PC-9 (cell line): ENCODE results near the gene SMPD1.

Experiments used
- EZH2 ChIP-seq: fragments of 200-600 bp; sonication (generic); IDR thresholded peaks from 2 replicates; pipeline ENCODE4 v1.8.0; 2017; ENCODE audit warnings: antibody characterized with exemption, low read depth
- TF ChIP-seq, protein P1 (sequence below): fragments of 200-600 bp; sonication (generic); conservative IDR thresholded peaks from 2 replicates; pipeline ENCODE4 v1.6.1; 2017; ENCODE audit warnings: mixed run types, antibody characterized with exemption, mild to moderate bottlenecking, moderate library complexity

DNA sequence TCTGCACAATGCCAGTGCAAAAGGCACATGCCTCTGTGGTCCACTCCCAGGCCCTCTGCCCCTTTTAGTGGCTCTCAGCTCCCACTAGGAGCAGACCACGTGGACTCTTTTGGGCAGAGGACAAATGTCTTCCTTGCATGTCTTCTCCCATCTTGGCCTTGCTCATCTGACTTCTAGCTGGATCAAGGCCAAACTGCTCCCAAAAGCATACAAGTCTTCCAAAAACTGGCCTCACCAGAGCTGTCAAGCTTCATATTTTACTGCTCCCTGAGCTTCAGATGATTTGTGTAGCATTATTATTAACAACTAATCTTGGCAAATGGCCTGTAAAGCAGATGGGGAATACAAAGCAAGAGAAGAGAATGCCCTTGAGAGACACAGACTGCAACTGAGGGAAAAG, 6.9 kb downstream of the SMPD1 start:
- TF ChIP-seq, protein P1, sequence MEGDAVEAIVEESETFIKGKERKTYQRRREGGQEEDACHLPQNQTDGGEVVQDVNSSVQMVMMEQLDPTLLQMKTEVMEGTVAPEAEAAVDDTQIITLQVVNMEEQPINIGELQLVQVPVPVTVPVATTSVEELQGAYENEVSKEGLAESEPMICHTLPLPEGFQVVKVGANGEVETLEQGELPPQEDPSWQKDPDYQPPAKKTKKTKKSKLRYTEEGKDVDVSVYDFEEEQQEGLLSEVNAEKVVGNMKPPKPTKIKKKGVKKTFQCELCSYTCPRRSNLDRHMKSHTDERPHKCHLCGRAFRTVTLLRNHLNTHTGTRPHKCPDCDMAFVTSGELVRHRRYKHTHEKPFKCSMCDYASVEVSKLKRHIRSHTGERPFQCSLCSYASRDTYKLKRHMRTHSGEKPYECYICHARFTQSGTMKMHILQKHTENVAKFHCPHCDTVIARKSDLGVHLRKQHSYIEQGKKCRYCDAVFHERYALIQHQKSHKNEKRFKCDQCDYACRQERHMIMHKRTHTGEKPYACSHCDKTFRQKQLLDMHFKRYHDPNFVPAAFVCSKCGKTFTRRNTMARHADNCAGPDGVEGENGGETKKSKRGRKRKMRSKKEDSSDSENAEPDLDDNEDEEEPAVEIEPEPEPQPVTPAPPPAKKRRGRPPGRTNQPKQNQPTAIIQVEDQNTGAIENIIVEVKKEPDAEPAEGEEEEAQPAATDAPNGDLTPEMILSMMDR, result no peak
- no peak for TF ChIP-seq EZH2
